Fibroblast of mammary gland (primary cell): ENCODE results near the gene CEP70.

Source experiments
- DNase-seq: peaks from one replicate; pipeline ENCODE4 v3.0.0-alpha.2; 2010; ENCODE audit warnings: low read depth
- H3K4me3 ChIP-seq: 2 replicates; pipeline ENCODE4 v1.5.1; 2011; ENCODE audit warnings: low read depth, mild to moderate bottlenecking, low read length, moderate library complexity; ENCODE audit not compliant: control insufficient read depth
- TF ChIP-seq, protein P1 (sequence below): conservative IDR thresholded peaks from 2 replicates; pipeline ENCODE4 v1.5.1; 2011; ENCODE audit warnings: low read depth, low read length, inconsistent platforms; ENCODE audit not compliant: control insufficient read depth, insufficient read depth

Gene CEP70, protein sequence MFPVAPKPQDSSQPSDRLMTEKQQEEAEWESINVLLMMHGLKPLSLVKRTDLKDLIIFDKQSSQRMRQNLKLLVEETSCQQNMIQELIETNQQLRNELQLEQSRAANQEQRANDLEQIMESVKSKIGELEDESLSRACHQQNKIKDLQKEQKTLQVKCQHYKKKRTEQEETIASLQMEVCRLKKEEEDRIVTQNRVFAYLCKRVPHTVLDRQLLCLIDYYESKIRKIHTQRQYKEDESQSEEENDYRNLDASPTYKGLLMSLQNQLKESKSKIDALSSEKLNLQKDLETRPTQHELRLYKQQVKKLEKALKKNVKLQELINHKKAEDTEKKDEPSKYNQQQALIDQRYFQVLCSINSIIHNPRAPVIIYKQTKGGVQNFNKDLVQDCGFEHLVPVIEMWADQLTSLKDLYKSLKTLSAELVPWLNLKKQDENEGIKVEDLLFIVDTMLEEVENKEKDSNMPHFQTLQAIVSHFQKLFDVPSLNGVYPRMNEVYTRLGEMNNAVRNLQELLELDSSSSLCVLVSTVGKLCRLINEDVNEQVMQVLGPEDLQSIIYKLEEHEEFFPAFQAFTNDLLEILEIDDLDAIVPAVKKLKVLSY

DNA sequence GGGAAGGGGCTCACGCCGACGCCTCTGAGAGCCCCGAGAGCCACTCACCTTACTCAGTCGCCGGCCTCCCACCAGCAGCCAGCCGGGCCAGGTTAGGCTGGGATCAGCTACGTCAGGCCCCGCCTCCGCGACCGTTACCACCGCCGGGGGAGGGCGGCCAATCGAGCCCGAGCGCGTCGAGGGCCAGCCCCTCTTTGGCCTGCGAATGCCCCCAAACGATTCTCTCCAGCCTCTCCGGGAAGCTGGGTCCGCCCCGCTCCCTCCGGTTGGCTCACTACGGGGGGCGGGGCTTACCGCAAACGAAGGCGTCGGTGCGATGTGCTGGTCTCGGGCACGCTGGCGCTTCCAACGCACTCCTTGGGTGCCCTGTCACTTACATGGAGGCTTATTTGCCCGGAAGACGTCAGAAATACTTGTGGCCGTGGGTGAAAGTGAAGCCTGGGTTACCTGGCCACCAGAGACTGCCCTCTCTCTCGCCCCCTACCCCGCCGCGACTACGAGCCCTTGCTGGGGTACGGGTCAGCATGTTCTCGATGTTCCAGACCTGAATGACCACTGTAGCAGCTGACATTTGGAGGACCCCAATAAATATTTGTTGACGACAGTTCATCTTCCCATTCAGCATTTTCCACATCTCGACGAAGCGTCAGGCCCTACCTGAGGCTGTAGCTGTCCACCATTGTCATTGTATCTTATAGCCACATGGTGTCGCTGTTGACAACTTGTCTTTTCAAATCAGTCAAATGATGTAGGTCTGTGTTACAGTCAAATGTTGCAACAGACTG, at the start of gene CEP70:
CEP70 (minus strand) TSS at position 111 of the 785 bp plus-strand sequence. CDS start 21,333 bp downstream, outside the sequence.
- TF ChIP-seq, protein P1, sequence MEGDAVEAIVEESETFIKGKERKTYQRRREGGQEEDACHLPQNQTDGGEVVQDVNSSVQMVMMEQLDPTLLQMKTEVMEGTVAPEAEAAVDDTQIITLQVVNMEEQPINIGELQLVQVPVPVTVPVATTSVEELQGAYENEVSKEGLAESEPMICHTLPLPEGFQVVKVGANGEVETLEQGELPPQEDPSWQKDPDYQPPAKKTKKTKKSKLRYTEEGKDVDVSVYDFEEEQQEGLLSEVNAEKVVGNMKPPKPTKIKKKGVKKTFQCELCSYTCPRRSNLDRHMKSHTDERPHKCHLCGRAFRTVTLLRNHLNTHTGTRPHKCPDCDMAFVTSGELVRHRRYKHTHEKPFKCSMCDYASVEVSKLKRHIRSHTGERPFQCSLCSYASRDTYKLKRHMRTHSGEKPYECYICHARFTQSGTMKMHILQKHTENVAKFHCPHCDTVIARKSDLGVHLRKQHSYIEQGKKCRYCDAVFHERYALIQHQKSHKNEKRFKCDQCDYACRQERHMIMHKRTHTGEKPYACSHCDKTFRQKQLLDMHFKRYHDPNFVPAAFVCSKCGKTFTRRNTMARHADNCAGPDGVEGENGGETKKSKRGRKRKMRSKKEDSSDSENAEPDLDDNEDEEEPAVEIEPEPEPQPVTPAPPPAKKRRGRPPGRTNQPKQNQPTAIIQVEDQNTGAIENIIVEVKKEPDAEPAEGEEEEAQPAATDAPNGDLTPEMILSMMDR, result peak; percentile 91
- peak; percentile 95 for DNase-seq
- peak within 1 kb of the TSS; percentile 92 for H3K4me3 ChIP-seq

DNA sequence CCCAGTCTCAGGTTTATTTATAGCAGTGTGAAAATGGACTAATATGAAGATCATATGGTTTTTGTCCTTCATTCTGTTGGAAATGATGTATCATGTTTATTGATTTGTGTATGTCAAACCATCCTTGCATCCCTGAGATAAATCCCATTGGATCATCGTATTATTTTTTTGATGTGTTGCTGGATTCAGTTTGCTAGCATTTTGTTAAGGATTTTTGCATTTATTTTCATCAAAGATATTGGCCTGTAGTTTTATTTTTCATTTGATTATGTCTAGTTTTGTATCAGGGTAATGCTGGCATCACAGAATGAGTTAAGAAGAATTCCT, 48.8 kb upstream of the CEP70 start:
- no peak for DNase-seq
- TF ChIP-seq, protein P1, result no peak

DNA sequence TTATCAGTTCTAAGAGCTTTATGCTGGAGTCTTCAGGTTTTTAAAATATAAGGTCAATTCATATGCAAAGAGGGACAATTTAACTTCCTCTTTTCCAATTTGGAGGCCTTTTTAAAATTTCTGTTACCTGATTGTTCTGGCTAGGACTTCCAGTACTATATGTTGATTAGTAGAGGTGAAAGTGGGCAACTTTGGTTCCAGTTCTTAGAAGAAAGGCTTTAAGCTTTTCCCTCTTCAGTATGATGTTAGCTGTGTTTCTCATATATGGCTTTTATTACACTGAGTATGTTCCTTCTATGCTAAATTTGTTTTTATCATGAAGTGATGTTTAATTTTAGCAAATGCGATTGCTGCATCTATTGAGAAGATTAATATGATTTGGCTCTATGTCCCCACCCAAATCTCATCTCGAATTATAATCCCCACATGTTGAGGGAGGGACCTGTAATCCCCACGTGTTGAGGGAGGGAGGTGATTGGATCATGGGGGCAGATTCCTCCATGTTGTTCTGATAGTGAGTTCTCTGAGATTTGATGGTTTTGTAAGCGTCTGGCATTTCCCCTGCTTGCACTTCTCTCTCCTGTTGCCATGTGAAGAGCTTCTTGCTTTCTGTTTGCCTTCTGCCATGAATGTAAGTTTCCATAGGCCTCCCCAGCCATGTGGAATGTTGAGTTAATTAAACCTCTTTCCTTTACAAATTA, 48.3 kb upstream of the CEP70 start:
- no peak for DNase-seq
- no peak overlapping the region for H3K4me3 ChIP-seq
- TF ChIP-seq, protein P1, result no peak

More for the DNA sequence above, 48.8 kb upstream of the CEP70 start:
- H3K4me3 ChIP-seq, result no peak overlapping the region

DNA sequence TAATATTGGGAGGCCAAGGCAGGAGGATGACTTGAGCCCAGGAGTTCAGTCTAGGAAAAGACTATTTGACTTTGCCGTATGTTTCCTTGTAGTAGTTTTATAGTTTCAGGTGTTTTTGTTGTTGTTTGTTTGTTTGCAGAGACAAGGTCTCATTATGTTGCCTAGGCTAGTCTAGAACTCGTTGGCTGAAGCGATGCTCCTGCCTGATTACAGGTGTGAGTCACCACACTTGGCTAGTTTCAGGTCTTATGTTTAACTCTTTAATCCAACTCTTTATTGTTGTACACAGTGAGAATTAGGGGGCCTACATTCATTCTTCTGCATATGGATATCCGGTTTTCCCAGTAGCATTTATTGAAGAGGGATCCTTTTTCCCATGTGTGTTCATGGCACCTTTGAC, 46.5 kb upstream of the CEP70 start:
- no peak overlapping the region for H3K4me3 ChIP-seq
- peak; percentile 6 for DNase-seq
- TF ChIP-seq, protein P1, result no peak

DNA sequence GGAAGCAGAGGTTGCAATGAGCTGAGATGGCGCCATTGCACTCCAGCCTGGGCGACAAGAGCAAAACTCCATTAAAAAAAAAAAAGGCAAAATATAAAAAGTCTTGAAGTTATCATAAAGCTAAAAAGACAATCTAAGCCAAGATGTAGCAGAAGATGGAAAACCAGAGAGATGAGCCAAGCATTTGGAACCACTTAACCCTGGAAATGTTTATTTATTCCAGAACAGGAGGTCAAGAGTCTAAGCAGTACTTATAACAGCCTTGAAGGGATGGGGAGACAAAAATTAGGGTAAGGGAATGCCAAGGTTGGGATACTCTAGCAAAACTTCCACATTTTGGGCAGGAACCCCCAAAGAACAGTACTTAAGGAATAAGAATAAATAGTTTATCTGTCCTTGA, 44.6 kb upstream of the CEP70 start:
- no peak overlapping the region for H3K4me3 ChIP-seq
- no peak for DNase-seq
- TF ChIP-seq, protein P1, result no peak

DNA sequence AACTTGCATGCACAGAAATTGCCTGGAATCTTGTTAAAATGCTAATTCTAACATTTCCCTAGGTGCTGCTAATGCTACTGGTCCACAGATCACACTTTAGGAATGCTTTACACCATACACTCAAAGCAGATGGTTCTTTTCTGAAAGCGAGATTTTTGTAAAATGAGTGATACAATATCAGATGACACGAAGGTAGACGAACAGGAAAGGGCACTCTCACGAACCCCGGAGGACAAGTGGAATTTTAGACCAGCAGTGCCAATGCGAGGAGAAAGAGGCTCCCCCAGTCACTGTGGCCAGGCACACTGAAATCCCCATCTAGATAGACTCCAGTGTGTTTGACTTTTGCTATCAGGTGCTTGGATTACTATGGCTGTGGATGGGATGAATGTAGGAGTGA, 35.5 kb upstream of the CEP70 start:
- H3K4me3 ChIP-seq, result no peak overlapping the region
- TF ChIP-seq, protein P1, result no peak
- DNase-seq, result no peak
